Activated naive CD8-positive, alpha-beta T cell treated with anti-CD3 and anti-CD28 coated beads, Interleukin-2, amount 50 U/mL, for 24 hours (primary cell): ENCODE measurements around the gene CEP104.

Source experiments
- ATAC-seq: fragments of 150-1000 bp; cut with Tn5 transposase; one replicate; pipeline ENCODE4 v1.10.0; 2021
- DNase-seq: peaks from one replicate; pipeline ENCODE4 v3.0.0; 2021
- H3K27ac Mint-ChIP-seq: one replicate; pipeline ENCODE4 v1.8.0; 2021; ENCODE audit warnings: mild to moderate bottlenecking, mixed read lengths
- H3K27me3 Mint-ChIP-seq: one replicate; pipeline ENCODE4 v1.8.0; 2021; ENCODE audit warnings: mixed read lengths
- H3K36me3 Mint-ChIP-seq: one replicate; pipeline ENCODE4 v1.8.0; 2021; ENCODE audit warnings: low read depth, mixed read lengths
- H3K4me1 Mint-ChIP-seq: one replicate; pipeline ENCODE4 v1.8.0; 2021; ENCODE audit warnings: mixed read lengths
- H3K4me3 Mint-ChIP-seq: one replicate; pipeline ENCODE4 v1.8.0; 2021; ENCODE audit warnings: mild to moderate bottlenecking, moderate library complexity, mixed read lengths
- H3K9me3 Mint-ChIP-seq: one replicate; pipeline ENCODE4 v1.8.0; 2021; ENCODE audit warnings: mixed read lengths

The CEP104 gene

GRCh38 chr1:3779912-3780416, 77.0 kb downstream of the CEP104 start:
- peaks cover 5% of the 10 kb centered on the region for H3K4me1 Mint-ChIP-seq
- H3K36me3 Mint-ChIP-seq, result peaks cover 32% of the 10 kb centered on the region
- H3K27me3 Mint-ChIP-seq, result no peaks in the 10 kb centered on the region
- DNase-seq (no peak), ATAC-seq (no peak)
- no peak overlapping the region for H3K27ac Mint-ChIP-seq
- H3K9me3 Mint-ChIP-seq, result no peaks in the 10 kb centered on the region
- H3K4me3 Mint-ChIP-seq, result no peak overlapping the region

GRCh38 chr1:3779265-3779911, 77.6 kb downstream of the CEP104 start:
- H3K4me1 Mint-ChIP-seq, result peaks cover 5% of the 10 kb centered on the region
- H3K27ac Mint-ChIP-seq, result no peak overlapping the region
- H3K27me3 Mint-ChIP-seq, result no peaks in the 10 kb centered on the region
- no peaks in the 10 kb centered on the region for H3K9me3 Mint-ChIP-seq
- no peak overlapping the region for H3K4me3 Mint-ChIP-seq
- peaks cover 30% of the 10 kb centered on the region for H3K36me3 Mint-ChIP-seq
- ATAC-seq, result no peak
- no peak for DNase-seq

- Mint-ChIP-seq H3K27ac (no peak overlapping the region), H3K36me3 (peaks cover 25% of the 10 kb centered on the region), H3K27me3 (no peaks in the 10 kb centered on the region), H3K4me3 (no peak overlapping the region), H3K9me3 (no peaks in the 10 kb centered on the region), H3K4me1 (peaks cover 5% of the 10 kb centered on the region)
- ATAC-seq (no peak), DNase-seq (no peak)
Observed at GRCh38 chr1:3778590-3779264, 78.3 kb downstream of the CEP104 start.

DNA sequence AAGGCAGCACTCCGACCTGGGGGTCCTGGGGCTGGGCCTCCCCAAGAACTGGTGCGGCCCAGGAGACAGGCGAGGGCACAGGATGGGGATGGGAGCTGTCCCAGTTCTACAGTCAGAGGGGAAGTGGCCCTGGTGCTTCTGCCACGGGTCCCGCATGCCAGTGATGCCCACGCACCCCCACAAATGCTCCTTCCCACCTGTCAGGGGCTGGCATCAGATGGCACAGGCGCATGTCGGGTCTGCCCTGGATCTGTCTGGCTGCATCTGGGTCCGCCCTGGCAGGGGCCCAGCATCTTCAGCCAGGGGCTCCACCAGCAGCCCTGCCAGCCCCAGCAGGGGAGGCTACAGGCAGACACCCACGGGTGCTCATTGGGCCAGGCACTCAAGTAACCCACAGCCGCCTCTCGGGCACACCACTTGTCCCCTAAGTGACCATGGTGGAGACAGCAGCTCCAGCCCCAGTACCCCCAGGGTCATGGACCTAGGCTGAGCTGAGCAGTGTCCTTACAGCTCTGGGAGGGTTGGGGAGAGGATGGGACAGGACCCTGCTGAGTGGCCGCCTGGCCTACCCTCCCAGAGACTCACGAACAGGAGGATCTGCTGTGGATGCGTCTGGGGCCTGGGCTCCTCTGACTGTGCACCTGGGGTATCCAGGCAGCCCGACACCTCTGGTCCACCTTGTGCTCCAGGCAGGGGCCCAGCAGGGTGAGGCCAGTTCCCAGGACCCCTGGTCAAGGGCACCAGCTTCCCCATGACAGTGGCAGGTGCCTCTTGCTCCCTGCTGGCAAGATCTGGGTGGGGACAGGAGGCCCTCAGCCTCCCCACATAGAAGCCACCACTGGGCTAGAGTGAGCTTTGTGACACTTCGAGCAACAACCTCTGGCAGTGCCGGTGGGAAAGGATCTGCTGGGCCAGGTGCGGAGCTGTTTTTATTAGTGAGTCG, 79.1 kb downstream of the CEP104 start:
- Mint-ChIP-seq H3K4me1 (peaks cover 5% of the 10 kb centered on the region), H3K36me3 (peaks cover 25% of the 10 kb centered on the region), H3K4me3 (no peak overlapping the region), H3K27ac (no peak overlapping the region), H3K27me3 (no peaks in the 10 kb centered on the region), H3K9me3 (no peaks in the 10 kb centered on the region)
- no peak for ATAC-seq
- no peak for DNase-seq

GRCh38 chr1:3777078-3777547, 79.9 kb downstream of the CEP104 start:
- ATAC-seq, result no peak
- Mint-ChIP-seq H3K27me3 (no peaks in the 10 kb centered on the region), H3K4me3 (no peak overlapping the region), H3K4me1 (peaks cover 5% of the 10 kb centered on the region), H3K27ac (no peak overlapping the region), H3K36me3 (peaks cover 21% of the 10 kb centered on the region), H3K9me3 (no peaks in the 10 kb centered on the region)
- no peak for DNase-seq

DNA sequence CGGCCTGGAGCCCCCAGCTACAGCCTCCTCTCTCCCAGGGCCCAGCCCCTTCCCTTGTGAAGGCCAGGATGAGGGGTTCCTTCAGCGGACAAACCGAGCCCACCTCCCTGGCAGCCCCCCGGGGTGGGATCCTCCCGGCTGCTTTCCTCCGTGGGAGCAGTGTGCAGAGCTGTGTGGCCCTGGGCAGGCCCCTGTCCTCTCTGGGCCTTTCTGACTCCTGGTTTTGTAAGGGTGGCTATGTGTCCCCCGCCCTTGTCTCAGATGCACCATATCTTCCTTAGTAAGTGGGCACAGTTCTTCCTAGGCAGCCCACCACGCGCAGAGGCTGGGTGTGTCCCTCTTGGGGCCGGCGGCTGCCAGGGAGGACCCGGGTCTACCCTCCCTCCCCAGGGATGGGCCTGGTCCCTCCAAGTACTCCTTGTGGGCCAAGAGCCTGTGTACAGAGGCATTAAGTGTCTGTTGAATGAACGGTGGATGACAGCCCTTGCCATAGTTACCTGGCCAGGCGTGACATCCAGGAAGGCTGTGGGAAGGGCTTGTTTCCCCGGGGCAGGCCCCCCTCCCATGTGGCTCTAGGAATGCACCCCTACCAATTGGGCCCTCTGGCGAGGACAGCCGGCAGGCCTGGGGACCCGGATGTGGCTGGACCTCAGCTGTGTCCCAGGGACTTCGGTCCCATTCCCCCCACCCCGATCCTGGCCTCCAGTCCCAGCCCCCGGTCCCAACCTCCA, 80.6 kb downstream of the CEP104 start:
- Mint-ChIP-seq H3K36me3 (peaks cover 14% of the 10 kb centered on the region), H3K4me3 (no peak overlapping the region), H3K27me3 (no peaks in the 10 kb centered on the region), H3K4me1 (peaks cover 10% of the 10 kb centered on the region), H3K9me3 (no peaks in the 10 kb centered on the region), H3K27ac (no peak overlapping the region)
- DNase-seq, result no peak
- no peak for ATAC-seq

GRCh38 chr1:3775490-3776230, 81.4 kb downstream of the CEP104 start:
- Mint-ChIP-seq H3K27ac (no peak overlapping the region), H3K4me1 (peaks cover 17% of the 10 kb centered on the region), H3K9me3 (no peaks in the 10 kb centered on the region), H3K27me3 (no peaks in the 10 kb centered on the region), H3K36me3 (peaks cover 10% of the 10 kb centered on the region), H3K4me3 (no peak overlapping the region)
- DNase-seq, result peak; percentile 46
- ATAC-seq, result peak; percentile 44

GRCh38 chr1:3774946-3775489, 82.0 kb downstream of the CEP104 start:
- Mint-ChIP-seq H3K27ac (no peak overlapping the region), H3K27me3 (no peaks in the 10 kb centered on the region), H3K4me3 (no peak overlapping the region), H3K9me3 (no peaks in the 10 kb centered on the region), H3K4me1 (peaks cover 19% of the 10 kb centered on the region), H3K36me3 (peaks cover 5% of the 10 kb centered on the region)
- DNase-seq (no peak), ATAC-seq (no peak)

- Mint-ChIP-seq H3K27ac (no peak overlapping the region), H3K4me1 (peaks cover 19% of the 10 kb centered on the region), H3K27me3 (no peaks in the 10 kb centered on the region), H3K9me3 (no peaks in the 10 kb centered on the region), H3K36me3 (no peaks in the 10 kb centered on the region), H3K4me3 (no peak overlapping the region)
- DNase-seq, result no peak
- no peak for ATAC-seq
Observed at GRCh38 chr1:3774276-3774945, 82.6 kb downstream of the CEP104 start.

GRCh38 chr1:3773572-3774275, 83.3 kb downstream of the CEP104 start:
- Mint-ChIP-seq H3K27ac (no peak overlapping the region), H3K9me3 (no peaks in the 10 kb centered on the region), H3K36me3 (no peaks in the 10 kb centered on the region), H3K4me3 (no peak overlapping the region), H3K27me3 (no peaks in the 10 kb centered on the region), H3K4me1 (peaks cover 19% of the 10 kb centered on the region)
- ATAC-seq (no peak), DNase-seq (no peak)

GRCh38 chr1:3772715-3773571, 84.1 kb downstream of the CEP104 start, which contains the start of gene SMIM1:
SMIM1 (plus strand) TSS chr1:3772749; CDS start chr1:3775374, 2,625 bp downstream.
- DNase-seq (no peak), ATAC-seq (peak; percentile 4)
- Mint-ChIP-seq H3K36me3 (no peaks in the 10 kb centered on the region), H3K4me1 (peaks cover 19% of the 10 kb centered on the region), H3K27ac (peak within 1 kb of the TSS; percentile 60), H3K4me3 (peak within 1 kb of the TSS; percentile 72), H3K27me3 (no peaks in the 10 kb centered on the region), H3K9me3 (no peaks in the 10 kb centered on the region)
